ENCODE data around the gene PPIB.

DNA sequence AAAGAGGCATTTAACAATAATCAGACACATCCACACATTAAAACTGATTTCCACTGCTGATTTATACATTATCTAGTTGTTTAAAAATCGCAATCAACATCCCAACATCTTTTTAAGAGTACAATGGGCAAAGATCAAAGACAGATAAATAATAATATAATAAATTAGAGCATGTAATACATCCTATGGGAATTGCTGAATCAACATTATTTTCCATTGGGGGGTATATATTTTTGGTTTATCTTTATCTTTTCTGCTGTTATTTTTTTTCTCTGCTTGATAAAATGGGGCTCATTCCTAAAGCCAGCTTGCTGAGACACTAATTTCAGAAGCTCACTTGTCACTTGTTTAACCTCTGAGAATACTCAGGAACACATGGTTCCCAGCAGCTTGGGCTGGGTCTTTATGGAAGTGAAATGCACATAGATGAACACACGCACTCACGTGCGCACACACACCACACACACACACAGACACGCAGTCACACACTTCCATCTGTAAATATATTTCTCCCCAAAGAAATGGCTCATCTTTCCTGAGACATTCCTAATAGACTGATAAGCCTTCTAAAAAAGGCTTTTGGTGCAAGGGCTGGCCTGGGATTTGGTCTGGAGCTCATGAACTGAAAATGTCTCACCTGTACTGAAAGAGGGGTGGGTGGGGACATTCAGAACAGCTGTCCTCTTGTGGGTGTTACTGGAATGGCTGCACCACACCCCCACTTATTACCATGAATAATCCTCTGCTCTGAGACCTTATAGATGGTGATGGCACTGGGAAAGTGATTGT lies 3.5 kb upstream of the PPIB start:
- no peak for TF ChIP-seq POLR2A (IDR thresholded peaks at IDR 0.05; ENCODE audit: low read depth, low read length)
- no peak for TF ChIP-seq POLR2AphosphoS5 (IDR thresholded peaks at IDR 0.05; ENCODE audit: low read depth, low read length)
- TF ChIP-seq TAF1 (IDR thresholded peaks at IDR 0.05; ENCODE audit: low read depth, low read length): no peak

Measured in GM12891 (cell line).